ENCODE measurements around the gene ABCD1. TPM values are rescaled to one million over a fixed set of nuclear protein-coding genes. Genes with fewer than 3 reads are reported as not detected.
"Not testable (repeated sequence)": the region's sequence is repeated elsewhere in the genome, so short reads cannot be mapped to it uniquely, and the experiment has no call there.

Gene ABCD1
- total RNA-seq, 3 donors from 2014 or later: 13.0 to 27.3 (median 13.0) TPM

DNA sequence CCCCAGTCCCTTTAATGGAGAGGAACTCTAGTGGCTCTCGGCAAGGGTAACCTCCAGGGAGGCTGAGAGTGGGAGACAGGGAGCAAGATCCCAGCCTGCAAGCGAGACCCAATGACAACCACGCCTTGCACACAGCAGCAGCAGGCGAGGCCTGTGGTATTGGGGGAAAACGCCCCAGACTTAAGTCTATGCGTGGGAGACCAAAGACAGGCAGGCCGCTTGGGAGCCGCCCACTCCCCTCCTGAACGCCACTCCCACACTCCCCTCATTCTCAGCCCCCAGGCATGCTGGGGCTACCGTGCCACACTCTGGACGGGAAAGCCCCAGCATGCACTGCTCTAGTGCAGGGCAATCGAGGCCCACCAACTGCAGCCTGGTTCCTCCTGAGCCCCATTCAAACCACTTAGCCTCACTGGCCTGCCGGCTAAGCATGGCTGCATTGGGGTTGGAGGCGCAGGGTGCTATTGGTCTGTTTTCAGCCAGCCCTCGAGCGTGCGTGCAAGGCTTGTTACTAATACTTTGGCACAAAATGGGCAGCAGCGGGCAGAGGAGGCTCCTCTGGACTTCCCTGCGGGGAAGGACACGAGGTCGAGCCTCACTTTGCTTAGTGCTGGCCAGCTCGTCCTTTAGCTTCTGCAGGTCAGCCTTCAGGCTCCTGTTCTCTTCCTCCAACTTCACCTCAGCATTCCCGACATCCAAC, 22.2 kb upstream of the ABCD1 start:
- H3K9me3 ChIP-seq: no peaks in the 10 kb centered on the region
- H3K4me3 ChIP-seq: no peak overlapping the region
- peaks cover 9% of the 10 kb centered on the region for H3K4me1 ChIP-seq (ENCODE audit: low read depth)
- TF ChIP-seq, protein P1, sequence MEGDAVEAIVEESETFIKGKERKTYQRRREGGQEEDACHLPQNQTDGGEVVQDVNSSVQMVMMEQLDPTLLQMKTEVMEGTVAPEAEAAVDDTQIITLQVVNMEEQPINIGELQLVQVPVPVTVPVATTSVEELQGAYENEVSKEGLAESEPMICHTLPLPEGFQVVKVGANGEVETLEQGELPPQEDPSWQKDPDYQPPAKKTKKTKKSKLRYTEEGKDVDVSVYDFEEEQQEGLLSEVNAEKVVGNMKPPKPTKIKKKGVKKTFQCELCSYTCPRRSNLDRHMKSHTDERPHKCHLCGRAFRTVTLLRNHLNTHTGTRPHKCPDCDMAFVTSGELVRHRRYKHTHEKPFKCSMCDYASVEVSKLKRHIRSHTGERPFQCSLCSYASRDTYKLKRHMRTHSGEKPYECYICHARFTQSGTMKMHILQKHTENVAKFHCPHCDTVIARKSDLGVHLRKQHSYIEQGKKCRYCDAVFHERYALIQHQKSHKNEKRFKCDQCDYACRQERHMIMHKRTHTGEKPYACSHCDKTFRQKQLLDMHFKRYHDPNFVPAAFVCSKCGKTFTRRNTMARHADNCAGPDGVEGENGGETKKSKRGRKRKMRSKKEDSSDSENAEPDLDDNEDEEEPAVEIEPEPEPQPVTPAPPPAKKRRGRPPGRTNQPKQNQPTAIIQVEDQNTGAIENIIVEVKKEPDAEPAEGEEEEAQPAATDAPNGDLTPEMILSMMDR (IDR thresholded peaks at IDR 0.05): no peak
- no peaks in the 10 kb centered on the region for H3K36me3 ChIP-seq (ENCODE audit: low read depth)
- DNase-seq (peak in 1 of 3 donors; percentile 27), ATAC-seq (no peak)
- intact Hi-C loops (cut with DNase I, micrococcal nuclease): no loop called here

DNA sequence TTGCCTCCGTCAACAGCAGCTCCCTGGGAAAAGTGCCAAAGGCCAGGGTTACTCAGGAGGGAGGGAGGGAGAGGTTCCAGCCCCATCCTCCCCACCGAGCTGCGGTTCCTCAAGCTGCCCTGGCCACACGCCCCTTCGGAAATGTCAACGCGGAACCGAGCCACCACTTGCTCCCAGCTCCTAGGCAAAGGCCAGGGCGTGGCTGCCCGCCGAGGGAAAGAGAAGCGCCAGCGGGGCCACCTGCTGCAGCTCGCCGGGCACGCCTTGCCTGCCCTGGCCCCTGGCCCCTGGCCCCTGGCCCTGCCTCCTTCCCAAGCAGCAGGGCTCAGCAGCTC, 21.7 kb upstream of the ABCD1 start:
- no peaks in the 10 kb centered on the region for H3K9me3 ChIP-seq
- H3K4me1 ChIP-seq (ENCODE audit: low read depth): peaks cover 9% of the 10 kb centered on the region
- H3K36me3 ChIP-seq (ENCODE audit: low read depth): no peaks in the 10 kb centered on the region
- ATAC-seq (peak; percentile 61), DNase-seq (peak; percentile 78 to 89 (median 83))
- H3K4me3 ChIP-seq: no peak overlapping the region
- intact Hi-C loops (cut with DNase I, micrococcal nuclease): no loop called here
- TF ChIP-seq, protein P1 (IDR thresholded peaks at IDR 0.05): no peak

DNA sequence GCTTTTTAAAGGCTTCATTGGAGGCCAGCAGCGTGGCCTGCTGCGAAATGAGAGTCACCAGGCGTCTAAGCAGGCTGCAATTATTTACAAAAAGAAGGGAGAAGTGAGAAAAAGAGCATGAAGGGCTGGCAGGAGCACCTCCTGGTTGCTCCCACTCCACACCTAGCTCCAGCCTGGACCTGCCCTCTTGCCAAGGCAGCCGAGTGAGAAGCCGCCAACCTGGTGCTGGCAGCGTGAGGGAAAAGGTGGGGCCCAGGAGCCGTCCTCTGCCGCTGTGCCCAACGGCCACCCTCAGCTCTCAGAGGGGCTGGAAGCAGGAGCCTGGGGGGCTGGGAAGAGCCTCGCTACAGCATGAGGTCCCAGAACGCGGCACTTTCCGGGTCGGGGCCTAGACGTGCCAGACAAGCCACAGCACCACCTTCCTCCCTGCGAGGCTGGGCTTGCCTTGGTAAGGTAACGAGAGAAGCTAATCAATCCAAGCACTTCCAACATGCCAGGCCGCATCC, 20.6 kb upstream of the ABCD1 start:
- DNase-seq: no peak
- H3K4me3 ChIP-seq: no peak overlapping the region
- intact Hi-C loops (cut with DNase I, micrococcal nuclease): no loop called here
- H3K9me3 ChIP-seq: no peaks in the 10 kb centered on the region
- TF ChIP-seq, protein P1 (IDR thresholded peaks at IDR 0.05): no peak
- H3K36me3 ChIP-seq (ENCODE audit: low read depth): no peaks in the 10 kb centered on the region
- no peak for ATAC-seq
- H3K4me1 ChIP-seq (ENCODE audit: low read depth): peaks cover 4% of the 10 kb centered on the region

DNA sequence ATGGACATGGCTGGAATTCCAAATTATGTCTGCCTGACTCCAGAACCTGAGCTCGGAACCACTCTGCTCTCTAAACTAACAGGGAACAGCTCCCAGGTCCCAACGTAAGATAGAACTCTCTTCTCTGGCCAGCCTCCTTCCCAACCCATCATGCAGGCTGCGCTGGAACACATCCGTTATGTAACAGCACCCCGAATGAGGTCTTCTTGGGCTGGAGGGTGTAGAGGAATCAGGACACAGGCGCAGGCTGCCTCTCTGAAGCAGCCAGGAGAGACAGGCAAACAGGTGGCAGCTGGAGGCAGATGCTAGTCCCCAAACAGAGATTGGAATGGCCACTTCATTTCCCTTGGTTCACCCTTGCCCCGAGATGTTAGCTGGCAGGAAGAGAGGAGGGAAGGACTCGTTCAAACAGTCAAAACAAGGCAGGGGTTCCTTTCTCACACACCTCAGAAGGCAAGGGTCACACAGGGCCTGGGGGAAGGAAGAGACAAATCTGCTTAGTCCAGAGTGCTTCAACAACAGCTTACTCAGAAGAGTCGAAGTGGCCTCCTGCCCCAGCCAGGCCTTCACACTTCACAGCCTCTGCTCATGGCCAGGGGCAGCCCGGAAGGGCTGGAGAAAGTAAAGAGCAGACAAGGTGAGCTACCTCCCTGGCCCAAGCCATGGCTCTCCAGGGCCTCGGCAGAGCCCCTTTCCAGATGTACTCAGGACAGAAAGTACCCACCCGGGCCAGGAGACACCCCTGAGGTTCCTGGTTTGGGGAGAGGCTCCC, 19.8 kb upstream of the ABCD1 start:
- H3K9me3 ChIP-seq; H3K4me1 ChIP-seq (ENCODE audit: low read depth); intact Hi-C loops (cut with DNase I, micrococcal nuclease); DNase-seq; H3K36me3 ChIP-seq (ENCODE audit: low read depth); ATAC-seq; H3K4me3 ChIP-seq: not testable (repeated sequence)

DNA sequence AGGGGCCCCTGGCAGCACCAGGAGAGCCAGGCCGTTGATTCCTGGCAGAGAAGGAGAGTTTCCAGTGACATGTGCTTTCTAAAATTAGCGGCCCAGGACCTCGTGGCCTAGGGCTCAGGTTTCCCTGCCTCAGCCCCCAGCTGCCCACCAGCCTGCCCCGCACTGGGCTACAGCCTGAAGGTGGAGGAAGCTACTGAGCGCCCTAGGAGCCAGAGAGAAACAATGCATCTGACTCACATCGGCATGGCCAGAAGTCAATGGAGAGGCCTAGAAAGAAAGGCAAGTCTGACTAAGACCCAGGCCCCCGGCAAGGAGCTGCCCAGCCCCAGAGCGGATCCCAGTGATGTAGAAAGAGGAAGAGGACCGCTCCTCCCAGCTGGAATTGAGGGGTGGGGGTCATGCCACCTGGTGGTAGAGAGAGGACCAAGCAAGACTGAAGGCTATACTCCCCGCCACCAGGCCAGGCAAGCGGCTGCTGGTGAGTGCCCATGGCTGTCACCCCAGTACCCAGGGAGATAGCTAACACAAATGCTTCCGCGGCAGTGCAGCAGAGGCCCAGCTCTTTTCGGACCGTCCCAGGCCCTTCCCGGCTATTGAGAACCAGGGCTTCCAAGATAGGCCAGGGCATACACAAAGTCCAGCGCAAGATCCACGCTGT, 19.1 kb upstream of the ABCD1 start:
- H3K4me1 ChIP-seq (ENCODE audit: low read depth); intact Hi-C loops (cut with DNase I, micrococcal nuclease); H3K36me3 ChIP-seq (ENCODE audit: low read depth); H3K4me3 ChIP-seq; ATAC-seq; H3K9me3 ChIP-seq: not testable (repeated sequence)
- peak in 1 of 3 donors; percentile 40 for DNase-seq

DNA sequence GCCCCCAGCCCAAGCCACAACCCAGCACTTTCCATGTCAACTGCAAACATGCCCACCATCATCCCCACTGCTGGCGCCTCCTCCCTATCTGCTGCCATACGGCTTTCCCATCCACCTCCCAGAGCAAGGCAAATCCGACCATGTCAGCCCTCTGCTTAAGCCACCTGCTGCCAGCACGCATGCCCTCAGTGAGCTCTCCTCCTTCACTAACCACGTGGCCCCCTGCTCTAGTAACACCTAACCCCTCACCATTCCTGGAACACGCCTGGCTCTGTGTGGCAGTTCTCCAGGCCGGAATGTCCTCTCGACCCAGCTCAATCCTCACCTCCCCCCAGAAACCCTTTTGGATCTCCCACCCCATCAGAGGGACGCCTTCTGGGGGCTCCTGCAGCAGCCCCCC, 17.9 kb upstream of the ABCD1 start:
- ATAC-seq: no peak
- Histone ChIP-seq H3K4me3 (no peak overlapping the region), H3K9me3 (no peaks in the 10 kb centered on the region), H3K4me1 (ENCODE audit: low read depth) (no peaks in the 10 kb centered on the region), H3K36me3 (ENCODE audit: low read depth) (no peaks in the 10 kb centered on the region)
- TF ChIP-seq, protein P1 (IDR thresholded peaks at IDR 0.05): no peak
- DNase-seq: peak in 1 of 3 donors; percentile 14
- intact Hi-C loops (cut with DNase I, micrococcal nuclease): no loop called here

Data from mucosa of descending colon (tissue), 3 donors.